Measurements from ENCODE around the gene ZNF319. TPM values are rescaled to one million over a fixed set of nuclear protein-coding genes. Genes with fewer than 3 reads are reported as not detected.

Gene ZNF319
- polyA plus RNA-seq, 3 donors, result 2.5 to 4.5 (median 3.0) TPM

GRCh38 chr16:58002416-58002800, 1.9 kb upstream of the ZNF319 start:
- WGBS, 3 donors, result 80 to 88% (median 88%) methylated on average over 9 of the region's 9 CpGs
- H3K27ac ChIP-seq (ENCODE audit: low read depth, low read length), result no peak overlapping the region

GRCh38 chr16:58001781-58002415, 1.4 kb upstream of the ZNF319 start:
- WGBS, 3 donors, result 32 to 38% (median 38%) methylated on average over 7 to 10 of the region's 10 CpGs
- no peak overlapping the region for H3K27ac ChIP-seq (ENCODE audit: low read depth, low read length)

- H3K27ac ChIP-seq (ENCODE audit: low read depth, low read length), result peak within 1 kb of the TSS; percentile 26
- 0 to 1% (median 1%) methylated on average over 64 to 80 of the region's 81 CpGs for WGBS, 3 donors
Observed at GRCh38 chr16:58000706-58001676, 519 bp upstream of the ZNF319 start, which contains the start of gene USB1. TSS of gene USB1 (plus strand) at chr16:58001407. CDS start at chr16:58001484, 77 bp downstream.

- 9 to 10% (median 10%) methylated on average over 6 of the region's 6 CpGs for WGBS, 3 donors
Observed at GRCh38 chr16:57999366-57999970, 1.0 kb downstream of the ZNF319 start.

GRCh38 chr16:57998992-57999365, 1.5 kb downstream of the ZNF319 start:
- no peak overlapping the region for H3K27ac ChIP-seq (ENCODE audit: low read depth, low read length)
- WGBS, 3 donors, result 72 to 82% (median 78%) methylated on average over 3 of the region's 3 CpGs

More at GRCh38 chr16:57999366-57999970, 1.0 kb downstream of the ZNF319 start:
- peak overlapping the region; percentile 42 for H3K27ac ChIP-seq (ENCODE audit: low read depth, low read length)

- no peak overlapping the region for H3K27ac ChIP-seq (ENCODE audit: low read depth, low read length)
- 44 to 74% (median 46%) methylated on average over 8 of the region's 8 CpGs for WGBS, 3 donors
Observed at GRCh38 chr16:57998486-57998885, 2.0 kb downstream of the ZNF319 start.

GRCh38 chr16:57997528-57998265, 2.8 kb downstream of the ZNF319 start:
- H3K27ac ChIP-seq (ENCODE audit: low read depth, low read length), result no peak overlapping the region
- WGBS, 3 donors, result 94 to 95% (median 94%) methylated on average over 36 of the region's 36 CpGs

- H3K27ac ChIP-seq (ENCODE audit: low read depth, low read length), result no peak overlapping the region
- 97% methylated on average over 35 of the region's 35 CpGs for WGBS, 3 donors
Observed at GRCh38 chr16:57997176-57997527, 3.3 kb downstream of the ZNF319 start.

GRCh38 chr16:57996406-57997175, 3.9 kb downstream of the ZNF319 start:
- WGBS, 3 donors, result 95 to 97% (median 97%) methylated on average over 62 of the region's 62 CpGs
- H3K27ac ChIP-seq (ENCODE audit: low read depth, low read length), result no peak overlapping the region

- 86 to 90% (median 88%) methylated on average over 15 to 18 of the region's 18 CpGs for WGBS, 3 donors
Observed at GRCh38 chr16:57995721-57996405, 4.6 kb downstream of the ZNF319 start.

GRCh38 chr16:57994778-57995177, 5.7 kb downstream of the ZNF319 start:
- 14 to 35% (median 18%) methylated on average over 4 of the region's 4 CpGs for WGBS, 3 donors
- H3K27ac ChIP-seq (ENCODE audit: low read depth, low read length), result no peak overlapping the region

More at GRCh38 chr16:57995721-57996405, 4.6 kb downstream of the ZNF319 start:
- H3K27ac ChIP-seq (ENCODE audit: low read depth, low read length), result no peak overlapping the region

GRCh38 chr16:57994361-57994760, 6.1 kb downstream of the ZNF319 start:
- H3K27ac ChIP-seq (ENCODE audit: low read depth, low read length), result no peak overlapping the region
- 87 to 94% (median 93%) methylated on average over 4 of the region's 4 CpGs for WGBS, 3 donors

- H3K27ac ChIP-seq (ENCODE audit: low read depth, low read length), result no peak overlapping the region
- WGBS, 3 donors, result 75 to 81% (median 77%) methylated on average over 4 to 5 of the region's 5 CpGs
Observed at GRCh38 chr16:57993897-57994296, 6.6 kb downstream of the ZNF319 start.

- H3K27ac ChIP-seq (ENCODE audit: low read depth, low read length), result no peak overlapping the region
Observed at GRCh38 chr16:57993438-57993837, 7.0 kb downstream of the ZNF319 start.

GRCh38 chr16:57992084-57992483, 8.4 kb downstream of the ZNF319 start:
- 90 to 95% (median 95%) methylated on average over 6 of the region's 6 CpGs for WGBS, 3 donors
- no peak overlapping the region for H3K27ac ChIP-seq (ENCODE audit: low read depth, low read length)

More at GRCh38 chr16:57993438-57993837, 7.0 kb downstream of the ZNF319 start:
- whole genome bisulfite sequencing, 3 donors, result 51 to 66% (median 55%) methylated on average over 8 of the region's 8 CpGs

- 89 to 93% (median 91%) methylated on average over 11 of the region's 11 CpGs for WGBS, 3 donors
- H3K27ac ChIP-seq (ENCODE audit: low read depth, low read length), result no peak overlapping the region
Observed at GRCh38 chr16:57991551-57992059, 8.9 kb downstream of the ZNF319 start.

- no peak overlapping the region for H3K27ac ChIP-seq (ENCODE audit: low read depth, low read length)
- WGBS, 3 donors, result 50 to 73% (median 57%) methylated on average over 1 of the region's 1 CpG
Observed at GRCh38 chr16:57988929-57989328, 11.5 kb downstream of the ZNF319 start.
